Vagina (tissue), 2 donors: Measurements from ENCODE around the gene ATRIP.

Source experiments
- POLR2A ChIP-seq, 2 donors: fragments of 450-650 bp; IDR thresholded peaks; one replicate each; pipeline ENCODE4 v1.6.1; 2017; ENCODE audit warnings: antibody characterized with exemption in 2 of 2, mild to moderate bottlenecking in 2 of 2, moderate library complexity in 2 of 2
- TF ChIP-seq, protein P1 (sequence below), 3 experiments: fragments of 450-650 bp in 2 of 3; fragments of 200-600 bp in 1 of 3; sonication (generic) in 1 of 3; IDR thresholded peaks; one replicate each; pipeline ENCODE4 v1.5.1; 2017 to 2019; ENCODE audit warnings: antibody characterized with exemption in 3 of 3, mild to moderate bottlenecking in 2 of 3, moderate library complexity in 2 of 3

- TF ChIP-seq, protein P1, sequence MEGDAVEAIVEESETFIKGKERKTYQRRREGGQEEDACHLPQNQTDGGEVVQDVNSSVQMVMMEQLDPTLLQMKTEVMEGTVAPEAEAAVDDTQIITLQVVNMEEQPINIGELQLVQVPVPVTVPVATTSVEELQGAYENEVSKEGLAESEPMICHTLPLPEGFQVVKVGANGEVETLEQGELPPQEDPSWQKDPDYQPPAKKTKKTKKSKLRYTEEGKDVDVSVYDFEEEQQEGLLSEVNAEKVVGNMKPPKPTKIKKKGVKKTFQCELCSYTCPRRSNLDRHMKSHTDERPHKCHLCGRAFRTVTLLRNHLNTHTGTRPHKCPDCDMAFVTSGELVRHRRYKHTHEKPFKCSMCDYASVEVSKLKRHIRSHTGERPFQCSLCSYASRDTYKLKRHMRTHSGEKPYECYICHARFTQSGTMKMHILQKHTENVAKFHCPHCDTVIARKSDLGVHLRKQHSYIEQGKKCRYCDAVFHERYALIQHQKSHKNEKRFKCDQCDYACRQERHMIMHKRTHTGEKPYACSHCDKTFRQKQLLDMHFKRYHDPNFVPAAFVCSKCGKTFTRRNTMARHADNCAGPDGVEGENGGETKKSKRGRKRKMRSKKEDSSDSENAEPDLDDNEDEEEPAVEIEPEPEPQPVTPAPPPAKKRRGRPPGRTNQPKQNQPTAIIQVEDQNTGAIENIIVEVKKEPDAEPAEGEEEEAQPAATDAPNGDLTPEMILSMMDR (IDR thresholded peaks at IDR 0.05), result no peak
- TF ChIP-seq POLR2A (IDR thresholded peaks at IDR 0.05), result no peak
Measured at GRCh38 chr3:48434591-48435222, 11.8 kb upstream of the ATRIP start.
